ENCODE data around the gene IMPDH1.

IMPDH1 gene

GRCh38 chr7:128359939-128360338 lies 49.8 kb downstream of the IMPDH1 start:
- DNase-seq (ENCODE audit: low read depth): no peak

GRCh38 chr7:128359336-128359735 lies 50.4 kb downstream of the IMPDH1 start:
- no peak for DNase-seq (ENCODE audit: low read depth)

- no peak for DNase-seq (ENCODE audit: low read depth)
These were observed 51.5 kb downstream of the IMPDH1 start for GRCh38 chr7:128358233-128358632.

DNA sequence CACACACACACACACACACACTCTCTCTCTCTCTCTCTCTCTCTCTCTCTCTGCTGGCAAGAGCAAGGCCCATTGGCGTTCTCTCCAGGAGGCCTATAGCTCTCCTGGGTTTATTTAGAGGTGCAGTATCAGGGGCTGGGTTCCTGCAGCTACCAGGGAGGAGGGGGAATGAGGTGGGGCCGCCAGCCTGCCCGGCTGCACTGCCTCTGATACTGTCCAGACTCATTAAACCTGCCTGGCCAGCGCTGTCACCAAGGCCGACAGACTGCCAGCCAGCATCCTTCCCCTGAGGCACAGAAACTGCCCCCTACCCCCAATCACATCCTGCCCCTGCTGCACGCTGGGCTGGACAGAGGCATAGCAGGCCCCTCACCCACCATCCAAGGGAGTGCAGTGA lies 52.6 kb downstream of the IMPDH1 start:
- DNase-seq (ENCODE audit: low read depth): no peak

- peak; percentile 46 for DNase-seq (ENCODE audit: low read depth)
These were observed 53.1 kb downstream of the IMPDH1 start for GRCh38 chr7:128356546-128357216.

DNA sequence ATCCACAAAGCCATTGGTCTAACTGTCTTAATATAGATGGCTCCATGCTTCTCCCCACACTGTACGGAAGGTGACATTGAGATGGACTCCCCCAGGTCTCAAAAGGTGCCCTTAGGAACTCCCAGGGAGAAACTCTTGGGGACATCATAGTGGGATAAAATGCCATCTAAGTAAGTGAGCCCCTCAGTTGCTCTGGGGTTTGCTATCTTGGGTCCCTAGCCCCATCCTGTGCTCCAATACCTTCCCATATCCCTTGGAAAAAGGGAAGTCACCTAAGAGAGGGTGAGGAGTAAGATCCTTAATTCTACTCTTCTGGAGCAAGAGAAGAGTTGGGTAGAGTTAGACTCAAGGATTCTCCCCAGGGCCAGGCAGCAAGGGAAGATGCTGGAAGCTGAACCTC lies 56.2 kb downstream of the IMPDH1 start:
- no peak for DNase-seq (ENCODE audit: low read depth)

DNA sequence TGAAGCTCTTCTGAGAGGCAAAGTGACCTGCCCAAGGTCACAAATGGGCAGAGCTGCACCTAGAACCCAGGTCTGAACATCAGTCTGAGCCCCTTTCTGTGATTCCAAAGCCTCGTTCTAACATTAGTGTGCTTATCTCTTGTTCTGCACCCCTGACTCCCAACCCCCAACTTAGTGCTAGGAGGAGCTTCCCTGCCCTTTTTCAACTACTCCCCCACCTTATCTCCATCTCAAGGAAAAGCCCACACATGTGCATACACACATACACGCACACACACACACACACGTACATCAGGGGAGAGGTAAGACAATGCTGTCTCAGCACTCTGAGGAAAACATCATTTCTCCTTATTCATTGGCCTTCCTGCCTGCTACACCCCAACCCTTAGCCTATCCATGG lies 56.6 kb downstream of the IMPDH1 start:
- DNase-seq (ENCODE audit: low read depth): no peak

DNA sequence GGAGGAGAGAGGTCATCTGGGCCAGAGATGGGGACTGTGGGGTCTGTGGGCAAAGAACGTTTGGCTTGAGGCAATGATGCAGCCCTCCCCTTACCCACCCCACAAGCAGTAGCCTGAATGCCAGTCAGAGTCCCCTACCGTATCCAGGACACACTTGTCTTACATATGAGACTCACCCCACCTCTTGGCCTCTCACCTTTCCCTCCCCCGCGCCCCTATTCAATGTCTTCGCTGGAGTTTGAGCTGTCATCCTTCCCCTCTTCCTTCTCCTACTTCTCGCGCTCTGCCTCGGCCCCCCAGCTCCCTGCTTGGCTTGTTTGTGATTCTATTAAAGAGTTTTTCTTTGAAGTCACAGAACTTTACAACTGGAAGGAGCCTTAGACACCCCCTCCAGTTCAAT lies 57.1 kb downstream of the IMPDH1 start:
- DNase-seq (ENCODE audit: low read depth): no peak

DNA sequence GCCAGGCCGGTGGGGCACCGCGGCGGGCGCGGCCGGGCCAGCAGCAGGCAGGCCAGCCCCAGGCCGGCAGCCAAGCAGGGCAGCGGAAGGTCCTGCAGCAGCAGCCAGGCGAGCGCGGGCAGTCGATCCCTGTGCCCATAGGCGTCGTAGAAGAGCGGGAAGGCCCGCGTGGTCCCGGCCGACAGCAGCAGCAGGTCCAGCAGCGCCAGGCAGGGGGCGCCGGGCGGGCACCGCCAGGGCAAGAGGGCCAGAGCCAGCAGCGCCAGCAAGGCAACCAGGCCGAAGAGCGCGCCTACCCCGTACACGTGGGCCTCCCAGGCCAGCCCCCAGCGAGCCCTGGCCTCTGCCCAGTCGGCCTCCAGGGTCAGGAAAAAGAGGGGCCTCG lies 57.6 kb downstream of the IMPDH1 start:
- DNase-seq (ENCODE audit: low read depth): peak; percentile 34

DNA sequence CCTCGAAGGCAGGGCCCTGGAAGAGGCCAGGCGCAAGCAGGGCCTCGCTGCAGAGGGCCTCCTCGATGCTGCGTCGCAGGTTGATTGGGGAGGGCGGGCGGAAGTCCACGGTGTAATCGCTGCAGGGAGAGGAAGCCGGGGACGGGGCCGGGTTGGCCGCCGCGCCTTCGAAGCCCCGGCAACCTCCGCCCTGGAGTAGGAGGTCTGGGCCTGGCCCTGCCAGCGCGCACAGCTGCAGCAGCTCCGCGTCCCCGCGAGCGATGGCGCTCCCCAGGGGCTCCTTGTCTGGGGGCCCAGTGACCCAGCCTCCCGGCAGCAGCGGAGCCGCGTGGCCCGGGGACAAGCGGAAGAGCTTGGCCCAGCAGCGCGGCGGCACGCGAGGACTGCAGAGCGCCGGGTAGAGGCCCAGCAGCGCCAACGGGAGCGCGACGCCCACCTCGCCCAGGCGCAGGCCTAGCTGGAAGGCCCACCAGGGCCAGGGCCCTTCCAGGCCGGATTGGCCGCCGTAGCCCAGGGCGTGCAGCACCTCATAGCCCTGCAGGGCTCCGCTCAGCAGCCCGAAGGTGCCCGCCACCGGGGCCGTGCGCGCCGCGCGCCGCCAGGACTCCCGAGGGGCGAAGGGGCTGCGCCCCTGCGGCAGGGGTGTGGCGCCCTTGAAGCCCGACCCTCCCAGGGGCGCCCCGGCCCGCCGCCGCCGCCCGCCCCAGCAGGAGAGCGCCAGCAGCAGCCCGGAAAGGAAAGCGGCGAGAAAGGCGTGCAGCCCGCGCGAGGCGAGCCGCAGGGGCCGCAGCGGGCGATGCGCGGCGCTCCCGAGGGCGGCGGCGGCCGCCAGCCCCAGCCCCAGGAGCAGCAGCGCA lies 58.3 kb downstream of the IMPDH1 start:
- DNase-seq (ENCODE audit: low read depth): no peak

DNA sequence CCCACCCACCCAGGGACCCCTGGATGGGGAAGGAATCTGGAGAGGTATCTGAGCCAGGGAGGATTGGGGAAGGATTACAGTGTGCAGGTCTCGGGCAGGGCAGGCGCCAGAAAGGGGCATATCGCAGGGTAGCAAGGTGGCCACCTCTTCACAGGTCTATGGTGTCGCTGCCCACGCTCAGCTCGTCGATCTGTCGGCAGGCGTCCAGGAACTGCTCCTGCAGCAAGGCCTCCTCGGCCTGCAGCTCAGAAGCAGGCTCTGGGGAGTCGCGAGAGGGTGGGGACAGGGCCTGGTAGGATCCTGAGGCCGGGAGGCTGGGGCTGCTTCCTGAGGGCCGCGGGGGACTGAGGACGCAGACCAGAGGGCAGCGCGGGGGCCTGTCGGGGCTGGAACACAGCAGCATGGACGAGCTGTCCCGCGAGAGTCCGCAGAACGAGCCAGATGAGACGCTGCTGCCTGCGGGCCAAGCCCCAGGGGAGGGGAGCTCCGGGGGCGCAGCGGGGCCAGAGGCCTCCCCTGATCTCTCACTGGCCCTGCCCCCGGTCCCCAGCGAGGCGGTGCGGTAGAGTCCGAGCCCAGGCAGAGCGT lies 59.0 kb downstream of the IMPDH1 start:
- DNase-seq (ENCODE audit: low read depth): no peak

DNA sequence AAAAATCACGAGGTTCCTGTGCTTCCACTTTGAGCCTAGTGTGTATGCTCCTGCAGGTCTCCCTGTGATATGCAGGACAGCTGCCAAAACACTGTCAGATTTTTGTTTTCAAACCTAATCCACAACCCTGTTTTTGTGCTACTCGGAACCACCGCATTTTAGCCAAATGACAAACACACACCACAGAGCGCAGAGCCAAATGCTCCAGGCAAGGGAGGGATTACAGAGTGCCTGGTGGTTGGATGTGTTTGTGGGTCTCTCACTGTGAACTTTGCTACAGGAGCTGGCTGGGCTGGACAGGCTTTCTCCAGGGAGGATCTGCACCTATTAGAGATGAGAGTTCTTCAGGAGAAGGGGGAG lies 60.3 kb downstream of the IMPDH1 start:
- no peak for DNase-seq (ENCODE audit: low read depth)

DNA sequence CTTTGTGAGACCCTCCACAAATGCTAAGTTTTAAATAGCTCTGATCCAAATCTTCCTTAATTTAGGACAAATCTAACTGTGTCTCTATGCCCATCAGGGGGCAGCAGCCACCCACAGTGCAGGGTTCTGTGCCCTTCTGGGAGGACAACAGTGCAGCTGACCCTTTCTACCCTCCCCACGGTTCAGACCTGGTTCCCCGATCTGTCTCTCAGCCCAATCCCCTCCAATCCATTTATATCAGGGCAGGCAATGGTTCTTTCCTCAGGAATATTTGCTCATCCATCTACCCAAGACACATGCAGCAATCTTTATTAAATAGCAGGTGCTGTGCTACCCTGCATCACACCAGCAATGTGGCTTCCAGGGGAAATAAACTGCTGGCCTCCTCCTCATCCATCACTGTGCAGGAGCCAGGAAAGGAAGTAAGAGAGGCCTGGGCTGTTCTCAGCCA lies 62.1 kb downstream of the IMPDH1 start:
- peak; percentile 33 for DNase-seq (ENCODE audit: low read depth)

DNA sequence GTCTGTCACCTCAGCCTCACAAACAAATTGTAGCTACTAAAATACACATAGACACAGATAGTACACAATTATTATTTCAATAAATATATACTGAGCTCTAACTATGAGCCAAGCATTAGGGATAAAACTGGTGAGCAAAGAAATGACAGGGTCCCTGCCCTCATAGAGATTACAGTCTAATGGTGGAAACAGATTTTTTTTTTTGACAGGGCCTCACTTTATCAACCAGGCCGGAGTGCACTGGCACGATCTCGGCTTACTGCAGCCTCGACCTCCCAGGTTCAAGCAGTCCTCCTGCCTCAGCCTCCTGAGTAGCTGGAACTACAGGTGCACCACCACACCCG lies 65.4 kb downstream of the IMPDH1 start:
- DNase-seq (ENCODE audit: low read depth): no peak

DNA sequence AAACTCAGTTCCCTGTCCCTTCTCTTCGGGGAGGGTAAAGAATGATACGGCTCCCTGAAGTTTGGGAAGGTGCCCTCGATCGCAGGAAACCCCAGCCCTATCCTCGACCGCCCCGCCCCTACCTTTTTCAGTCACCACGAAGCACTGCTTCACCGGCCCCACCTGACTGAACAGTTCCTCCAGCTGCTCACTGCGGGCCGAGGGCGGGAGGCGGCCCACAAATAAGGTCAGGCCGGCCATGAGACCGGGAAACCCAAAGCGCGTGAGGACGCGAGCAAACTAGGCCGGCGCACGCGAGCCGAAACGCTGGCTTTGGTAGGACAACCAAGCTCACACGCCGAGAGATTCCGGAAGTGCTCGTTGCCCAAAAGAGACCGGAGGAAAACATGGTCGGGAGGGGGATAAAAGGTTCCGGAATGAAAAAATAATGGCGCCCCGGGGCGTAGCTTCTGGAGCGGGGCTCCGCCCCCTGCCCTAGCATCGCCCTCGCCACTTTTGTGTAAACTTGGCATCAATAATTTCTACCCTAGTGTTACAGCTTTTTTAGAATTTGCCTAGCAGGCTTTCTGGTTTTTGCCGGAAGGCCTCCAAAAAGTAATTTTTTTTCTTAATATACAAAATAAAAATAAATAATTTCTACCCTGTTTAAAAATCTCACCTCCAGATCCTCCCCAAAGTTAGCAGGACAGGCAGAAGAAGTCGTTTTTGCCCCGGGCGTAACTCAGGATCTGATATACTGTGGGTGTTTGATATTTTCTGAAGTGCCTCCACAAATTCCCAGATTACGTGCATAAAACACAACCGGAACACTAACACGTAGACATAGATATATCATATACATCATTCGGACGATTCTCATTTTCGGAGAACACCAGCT lies 66.0 kb downstream of the IMPDH1 start, which contains the start of gene RBM28:
RBM28 (minus strand) TSS at position 355 of the 877 bp plus-strand sequence; CDS start at position 240, 115 bp downstream.
- DNase-seq (ENCODE audit: low read depth): peak; percentile 89

All from amniotic epithelial cell (primary cell).